Ascending aorta (tissue), 2 donors: ENCODE data around the gene MYO1E. TPM values are rescaled to one million over a fixed set of nuclear protein-coding genes. Genes with fewer than 3 reads are reported as not detected.

Source experiments
- DNase-seq, 2 donors: peaks; one replicate each; pipeline ENCODE4 v3.0.0-alpha.2; 2019; ENCODE audit warnings: low spot score in 2 of 2
- H3K27ac ChIP-seq, 2 donors: fragments of 200-600 bp; sonication (generic); one replicate each; pipeline ENCODE4 v1.5.1; 2016 to 2017; ENCODE audit warnings: mild to moderate bottlenecking in 1 of 2
- H3K27me3 ChIP-seq: fragments of 200-600 bp; sonication (generic); one replicate; pipeline ENCODE4 v1.5.1; 2017
- H3K36me3 ChIP-seq, 2 donors: fragments of 200-600 bp; sonication (generic); one replicate each; pipeline ENCODE4 v1.5.1; 2016
- H3K4me1 ChIP-seq, 2 donors: fragments of 200-600 bp; sonication (generic); one replicate each; pipeline ENCODE4 v1.5.1; 2016 to 2017; ENCODE audit warnings: mild to moderate bottlenecking in 1 of 2
- H3K4me3 ChIP-seq, 2 donors: fragments of 200-600 bp; sonication (generic); one replicate each; pipeline ENCODE4 v1.5.1; 2016 to 2017; ENCODE audit warnings: mild to moderate bottlenecking in 1 of 2
- H3K9me3 ChIP-seq, 2 donors: fragments of 200-600 bp; sonication (generic); one replicate each; pipeline ENCODE4 v1.5.1; 2016
- intact Hi-C: fragments of 100-400 bp; cut with DNase I; formaldehyde crosslinking; loops from one replicate; pipeline ENCODE4 v1.15.1; 2023
- total RNA-seq: library from RNA; depleted of rRNA; stranded (reverse); fragments of >200 nt; gene quantifications from one replicate; pipeline ENCODE4 v1.1.0, GENCODE V29; 2016
- TF ChIP-seq, protein P1 (sequence below), 3 experiments: fragments of 200-600 bp in 2 of 3; fragments of 450-650 bp in 1 of 3; sonication (generic) in 2 of 3; IDR thresholded peaks; one replicate each; pipeline ENCODE4 v1.5.1; 2016 to 2019; ENCODE audit warnings: antibody characterized with exemption in 3 of 3, mild to moderate bottlenecking in 1 of 3, moderate library complexity in 1 of 3

MYO1E gene
- 48.0 TPM for total RNA-seq

DNA sequence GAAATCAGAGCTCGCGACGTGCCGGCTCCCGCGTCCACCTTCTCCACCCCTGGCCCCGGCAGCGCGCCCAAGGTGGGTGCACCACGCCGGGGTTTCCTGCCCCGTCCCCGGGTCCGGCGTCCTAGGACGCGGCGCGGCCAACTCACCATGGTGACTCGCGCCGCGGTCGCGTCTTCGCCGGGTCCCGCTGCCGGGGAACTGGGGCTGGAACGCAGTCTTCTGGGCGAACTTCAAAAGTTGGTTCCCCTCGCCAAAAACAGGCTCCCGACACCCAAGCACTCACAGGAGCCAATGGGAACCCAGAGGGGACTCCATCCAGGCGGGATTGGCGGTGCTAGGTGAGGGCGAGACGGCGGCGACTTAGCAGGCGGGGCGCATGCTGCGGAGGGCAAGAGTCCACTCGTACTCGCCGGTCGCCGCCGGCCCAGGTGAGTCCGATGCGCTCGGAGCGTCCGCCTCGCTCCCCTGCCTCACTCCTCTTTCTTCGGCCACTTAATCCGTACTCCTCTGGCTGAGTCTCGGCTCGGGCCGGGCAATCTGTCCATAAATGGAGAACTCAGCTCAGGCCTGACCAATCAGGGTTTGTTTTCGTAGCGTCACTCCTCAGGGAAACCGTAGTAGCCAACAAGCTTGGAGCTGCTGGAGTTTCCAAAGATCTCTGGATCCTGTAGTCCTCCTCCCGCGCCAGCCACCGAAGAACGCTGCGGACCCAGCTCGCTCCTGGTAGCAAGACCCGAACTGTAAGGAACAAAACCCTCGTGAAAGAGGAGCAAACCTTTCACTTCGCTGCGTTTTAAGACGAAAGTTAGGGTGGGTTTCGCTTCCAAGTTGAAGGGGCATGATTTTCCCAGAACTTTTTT, at the start of gene MYO1E:
MYO1E (minus strand) TSS at position 520 of the 860 bp plus-strand sequence; CDS start at position 149, 371 bp downstream.
- peak; percentile 78 to 95 for DNase-seq
- no peaks in the 10 kb centered on the region for H3K9me3 ChIP-seq
- intact Hi-C loops = loop anchor here (1.0 to 10.0 kb wide), 5 partner anchors 58 to 388 kb away; partner anchors contain the start of genes FAM81A and RNF111
- H3K36me3 ChIP-seq = no peaks in the 10 kb centered on the region
- H3K4me3 ChIP-seq = peak within 1 kb of the TSS; percentile 73 to 99
- H3K27me3 ChIP-seq = no peaks in the 10 kb centered on the region
- H3K4me1 ChIP-seq = no peaks in the 10 kb centered on the region
- peak within 1 kb of the TSS; percentile 91 to 99 for H3K27ac ChIP-seq
- TF ChIP-seq, protein P1, sequence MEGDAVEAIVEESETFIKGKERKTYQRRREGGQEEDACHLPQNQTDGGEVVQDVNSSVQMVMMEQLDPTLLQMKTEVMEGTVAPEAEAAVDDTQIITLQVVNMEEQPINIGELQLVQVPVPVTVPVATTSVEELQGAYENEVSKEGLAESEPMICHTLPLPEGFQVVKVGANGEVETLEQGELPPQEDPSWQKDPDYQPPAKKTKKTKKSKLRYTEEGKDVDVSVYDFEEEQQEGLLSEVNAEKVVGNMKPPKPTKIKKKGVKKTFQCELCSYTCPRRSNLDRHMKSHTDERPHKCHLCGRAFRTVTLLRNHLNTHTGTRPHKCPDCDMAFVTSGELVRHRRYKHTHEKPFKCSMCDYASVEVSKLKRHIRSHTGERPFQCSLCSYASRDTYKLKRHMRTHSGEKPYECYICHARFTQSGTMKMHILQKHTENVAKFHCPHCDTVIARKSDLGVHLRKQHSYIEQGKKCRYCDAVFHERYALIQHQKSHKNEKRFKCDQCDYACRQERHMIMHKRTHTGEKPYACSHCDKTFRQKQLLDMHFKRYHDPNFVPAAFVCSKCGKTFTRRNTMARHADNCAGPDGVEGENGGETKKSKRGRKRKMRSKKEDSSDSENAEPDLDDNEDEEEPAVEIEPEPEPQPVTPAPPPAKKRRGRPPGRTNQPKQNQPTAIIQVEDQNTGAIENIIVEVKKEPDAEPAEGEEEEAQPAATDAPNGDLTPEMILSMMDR (IDR thresholded peaks at IDR 0.05) = no peak

DNA sequence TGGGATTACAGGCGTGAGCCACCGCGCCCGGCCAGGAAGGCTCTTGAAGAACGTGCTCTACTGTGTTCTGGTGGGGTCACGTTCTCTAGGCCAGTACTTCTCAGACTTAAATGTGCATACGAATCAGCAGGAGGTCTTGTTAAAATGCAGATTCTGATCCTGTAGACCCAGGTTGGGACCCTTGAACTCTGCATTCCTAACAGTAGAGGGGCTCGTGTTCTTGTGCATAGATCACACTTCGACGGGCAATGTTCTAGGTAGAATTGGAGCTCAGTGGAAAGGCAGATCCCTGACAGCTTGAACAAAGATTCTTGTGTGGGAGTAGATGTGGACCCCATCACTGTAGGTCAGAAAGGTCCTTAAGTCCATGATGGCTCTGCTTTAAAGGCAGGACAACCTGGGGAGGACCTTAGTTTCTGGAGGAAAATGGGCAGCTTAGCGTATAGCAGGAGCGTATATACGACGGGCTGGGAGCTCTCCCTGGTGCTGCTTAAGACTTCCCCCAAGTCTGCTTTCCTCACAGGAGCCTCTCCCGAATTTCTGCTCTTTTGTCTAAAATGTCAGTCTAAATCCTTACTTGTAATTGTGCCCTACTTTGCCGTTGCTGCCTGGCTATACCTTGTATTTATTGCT, 48.4 kb upstream of the MYO1E start:
- Histone ChIP-seq H3K4me1 (no peaks in the 10 kb centered on the region), H3K27me3 (no peaks in the 10 kb centered on the region), H3K27ac (no peak overlapping the region), H3K36me3 (no peaks in the 10 kb centered on the region), H3K9me3 (no peaks in the 10 kb centered on the region), H3K4me3 (no peak overlapping the region)
- intact Hi-C loops = no loop called here
- TF ChIP-seq, protein P1 (IDR thresholded peaks at IDR 0.05) = no peak
- no peak for DNase-seq

DNA sequence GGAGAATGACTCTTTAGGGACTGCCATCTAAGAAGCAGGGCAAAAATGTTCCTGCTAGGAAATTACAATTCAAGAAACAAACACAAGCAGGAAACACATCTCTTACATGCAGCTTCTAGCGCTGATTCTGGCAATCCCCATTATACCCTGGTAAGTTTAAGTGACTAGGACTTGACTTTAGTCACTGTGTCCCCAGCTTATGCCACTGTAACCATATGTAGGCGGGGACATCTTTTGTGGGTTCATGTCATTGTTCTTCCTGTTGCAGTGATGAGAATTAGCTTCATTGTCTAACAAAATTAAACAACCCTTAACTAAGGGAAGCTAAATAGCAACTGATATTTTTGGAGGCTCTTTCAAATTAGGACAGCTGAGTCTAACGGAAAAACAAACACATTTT, 47.4 kb upstream of the MYO1E start:
- Histone ChIP-seq H3K4me3 (no peak overlapping the region), H3K36me3 (no peaks in the 10 kb centered on the region), H3K9me3 (no peaks in the 10 kb centered on the region), H3K27ac (no peak overlapping the region), H3K4me1 (no peaks in the 10 kb centered on the region), H3K27me3 (no peaks in the 10 kb centered on the region)
- no peak for DNase-seq
- TF ChIP-seq, protein P1 (IDR thresholded peaks at IDR 0.05) = no peak
- intact Hi-C loops = no loop called here

DNA sequence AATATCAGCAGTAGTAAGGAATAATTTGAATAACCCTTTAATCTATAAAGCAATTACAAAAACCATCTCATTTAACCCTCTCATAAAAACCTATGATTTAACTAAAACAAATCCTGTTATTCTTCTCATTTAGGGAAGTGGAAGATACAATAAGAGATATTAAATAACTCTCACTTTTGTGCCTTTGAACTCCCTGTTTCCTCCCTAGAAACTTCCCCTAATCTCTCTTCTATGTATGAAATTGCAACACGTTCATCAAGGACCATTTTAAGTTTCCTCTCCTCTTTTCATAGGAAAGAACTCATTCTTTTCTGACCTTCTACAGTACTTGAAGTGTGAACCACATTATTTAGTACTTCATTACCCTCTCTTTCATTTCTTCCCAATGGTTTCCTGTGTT, 46.5 kb upstream of the MYO1E start:
- H3K4me1 ChIP-seq = no peaks in the 10 kb centered on the region
- no peaks in the 10 kb centered on the region for H3K36me3 ChIP-seq
- no peak for DNase-seq
- H3K27ac ChIP-seq = no peak overlapping the region
- TF ChIP-seq, protein P1 (IDR thresholded peaks at IDR 0.05) = no peak
- intact Hi-C loops = no loop called here
- H3K4me3 ChIP-seq = no peak overlapping the region
- no peaks in the 10 kb centered on the region for H3K9me3 ChIP-seq
- no peaks in the 10 kb centered on the region for H3K27me3 ChIP-seq

DNA sequence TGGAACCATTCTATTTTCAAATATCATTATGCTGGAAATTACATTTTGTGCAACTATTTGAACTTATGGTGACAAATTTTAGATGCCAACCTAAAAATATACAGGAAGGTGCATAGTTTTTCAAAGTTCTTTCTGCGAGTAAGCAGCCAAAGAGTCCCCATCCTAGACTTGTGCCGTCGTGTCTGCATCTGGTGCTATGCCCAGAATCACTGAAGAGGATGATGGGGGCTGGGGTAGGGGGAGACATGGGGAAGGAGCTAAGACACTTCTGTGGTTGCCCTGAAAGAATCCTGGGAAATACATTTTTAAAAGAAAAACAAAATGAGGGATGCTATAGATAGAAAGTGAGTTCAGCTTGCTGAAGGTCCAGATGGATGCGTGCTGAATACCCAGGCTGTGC, 44.1 kb upstream of the MYO1E start:
- Histone ChIP-seq H3K9me3 (no peaks in the 10 kb centered on the region), H3K27ac (no peak overlapping the region), H3K36me3 (no peaks in the 10 kb centered on the region), H3K27me3 (no peaks in the 10 kb centered on the region), H3K4me1 (no peaks in the 10 kb centered on the region), H3K4me3 (no peak overlapping the region)
- DNase-seq = no peak
- intact Hi-C loops = no loop called here
- TF ChIP-seq, protein P1 (IDR thresholded peaks at IDR 0.05) = no peak
